ENCODE measurements around the gene MLLT3. TPM values are rescaled to one million over a fixed set of nuclear protein-coding genes. Genes with fewer than 3 reads are reported as not detected.

The MLLT3 gene
- total RNA-seq, 2 donors from 2014 or later = 40.0 to 47.5 TPM

GRCh38 chr9:20325008-20325407 lies 297.3 kb downstream of the MLLT3 start:
- Mint-ChIP-seq H3K27ac (no peak overlapping the region), H3K4me3 (no peak overlapping the region), H3K36me3 (ENCODE audit: insufficient read depth in 2 of 2) (peaks cover 1 to 2% of the 10 kb centered on the region in 2 donors), H3K27me3 (ENCODE audit: low read depth) (peaks cover 7% of the 10 kb centered on the region), H3K4me1 (ENCODE audit: low read depth) (peaks cover 51% of the 10 kb centered on the region), H3K9me3 (peaks cover 3 to 5% of the 10 kb centered on the region in 2 donors)
- ATAC-seq (replicated peaks in 1 of 2) (no peak), DNase-seq (no peak)

- Mint-ChIP-seq H3K36me3 (ENCODE audit: insufficient read depth in 2 of 2) (peaks cover 2 to 3% of the 10 kb centered on the region in 2 donors), H3K27me3 (ENCODE audit: low read depth) (peaks cover 7% of the 10 kb centered on the region), H3K9me3 (peaks cover 2% of the 10 kb centered on the region in 2 donors), H3K27ac (peak overlapping the region; percentile 85), H3K4me1 (ENCODE audit: low read depth) (peaks cover 76% of the 10 kb centered on the region), H3K4me3 (peak overlapping the region; percentile 40 to 46)
- DNase-seq = no peak
- no peak for ATAC-seq (replicated peaks in 1 of 2)
Measured at GRCh38 chr9:20322212-20322611, 300.1 kb downstream of the MLLT3 start.

- DNase-seq = peak; percentile 55 to 67
- peaks cover 77% of the 10 kb centered on the region for H3K4me1 Mint-ChIP-seq (ENCODE audit: low read depth)
Measured at GRCh38 chr9:20321423-20322082, 300.7 kb downstream of the MLLT3 start.

GRCh38 chr9:20320921-20321320 lies 301.4 kb downstream of the MLLT3 start:
- ATAC-seq (replicated peaks in 1 of 2) (no peak), DNase-seq (no peak)
- peaks cover 82% of the 10 kb centered on the region for H3K4me1 Mint-ChIP-seq (ENCODE audit: low read depth)
- H3K27me3 Mint-ChIP-seq (ENCODE audit: low read depth) = no peaks in the 10 kb centered on the region
- H3K36me3 Mint-ChIP-seq (ENCODE audit: insufficient read depth in 2 of 2) = peaks cover 0 to 3% of the 10 kb centered on the region in 2 donors
- peak overlapping the region; percentile 85 for H3K27ac Mint-ChIP-seq
- peaks cover 2% of the 10 kb centered on the region in 2 donors for H3K9me3 Mint-ChIP-seq
- peak overlapping the region; percentile 40 to 46 for H3K4me3 Mint-ChIP-seq

More at GRCh38 chr9:20321423-20322082, 300.7 kb downstream of the MLLT3 start:
- H3K27ac Mint-ChIP-seq = peak overlapping the region; percentile 85
- peaks cover 2% of the 10 kb centered on the region for H3K27me3 Mint-ChIP-seq (ENCODE audit: low read depth)
- peaks cover 2% of the 10 kb centered on the region in 2 donors for H3K9me3 Mint-ChIP-seq
- H3K4me3 Mint-ChIP-seq = peak overlapping the region; percentile 40 to 46
- H3K36me3 Mint-ChIP-seq (ENCODE audit: insufficient read depth in 2 of 2) = peaks cover 0 to 3% of the 10 kb centered on the region in 2 donors
- peak; percentile 69 to 77 for ATAC-seq (replicated peaks in 1 of 2)

GRCh38 chr9:20319641-20320337 lies 302.5 kb downstream of the MLLT3 start:
- ATAC-seq (replicated peaks in 1 of 2) (peak; percentile 74 to 78), DNase-seq (peak; percentile 35 to 46)
- peak overlapping the region; percentile 62 to 71 for H3K4me3 Mint-ChIP-seq
- peaks cover 94% of the 10 kb centered on the region for H3K4me1 Mint-ChIP-seq (ENCODE audit: low read depth)
- H3K27me3 Mint-ChIP-seq (ENCODE audit: low read depth) = no peaks in the 10 kb centered on the region
- peak overlapping the region; percentile 85 for H3K27ac Mint-ChIP-seq
- peaks cover 0 to 3% of the 10 kb centered on the region in 2 donors for H3K36me3 Mint-ChIP-seq (ENCODE audit: insufficient read depth in 2 of 2)
- no peaks in the 10 kb centered on the region for H3K9me3 Mint-ChIP-seq

GRCh38 chr9:20319241-20319640 lies 303.1 kb downstream of the MLLT3 start:
- DNase-seq (no peak), ATAC-seq (replicated peaks in 1 of 2) (no peak)
- H3K9me3 Mint-ChIP-seq = no peaks in the 10 kb centered on the region
- H3K36me3 Mint-ChIP-seq (ENCODE audit: insufficient read depth in 2 of 2) = peaks cover 0 to 3% of the 10 kb centered on the region in 2 donors
- no peaks in the 10 kb centered on the region for H3K27me3 Mint-ChIP-seq (ENCODE audit: low read depth)
- peak overlapping the region in 1 of 2 donors; percentile 62 for H3K4me3 Mint-ChIP-seq
- peak overlapping the region; percentile 85 for H3K27ac Mint-ChIP-seq
- H3K4me1 Mint-ChIP-seq (ENCODE audit: low read depth) = peaks cover 94% of the 10 kb centered on the region

GRCh38 chr9:20317701-20318100 lies 304.6 kb downstream of the MLLT3 start:
- DNase-seq (no peak), ATAC-seq (replicated peaks in 1 of 2) (no peak)
- Mint-ChIP-seq H3K27ac (no peak overlapping the region), H3K4me3 (no peak overlapping the region), H3K36me3 (ENCODE audit: insufficient read depth in 2 of 2) (peaks cover 0 to 3% of the 10 kb centered on the region in 2 donors), H3K9me3 (peaks cover 0 to 1% of the 10 kb centered on the region in 2 donors), H3K27me3 (ENCODE audit: low read depth) (no peaks in the 10 kb centered on the region), H3K4me1 (ENCODE audit: low read depth) (peaks cover 88% of the 10 kb centered on the region)

GRCh38 chr9:20316372-20316771 lies 305.9 kb downstream of the MLLT3 start:
- Mint-ChIP-seq H3K27ac (no peak overlapping the region), H3K9me3 (peaks cover 0 to 4% of the 10 kb centered on the region in 2 donors), H3K4me3 (no peak overlapping the region), H3K27me3 (ENCODE audit: low read depth) (no peaks in the 10 kb centered on the region), H3K36me3 (ENCODE audit: insufficient read depth in 2 of 2) (peaks cover 0 to 3% of the 10 kb centered on the region in 2 donors), H3K4me1 (ENCODE audit: low read depth) (peaks cover 87% of the 10 kb centered on the region)
- ATAC-seq (replicated peaks in 1 of 2) (no peak), DNase-seq (no peak)

- Mint-ChIP-seq H3K27me3 (ENCODE audit: low read depth) (no peaks in the 10 kb centered on the region), H3K4me1 (ENCODE audit: low read depth) (peaks cover 80% of the 10 kb centered on the region), H3K27ac (peak overlapping the region; percentile 8), H3K36me3 (ENCODE audit: insufficient read depth in 2 of 2) (peaks cover 0 to 3% of the 10 kb centered on the region in 2 donors), H3K9me3 (peaks cover 0 to 4% of the 10 kb centered on the region in 2 donors), H3K4me3 (peak overlapping the region; percentile 50 to 52)
- peak in 1 of 2 donors; percentile 8 for DNase-seq
- ATAC-seq (replicated peaks in 1 of 2) = peak; percentile 51 to 59
Measured at GRCh38 chr9:20315677-20316076, 306.6 kb downstream of the MLLT3 start.

GRCh38 chr9:20314981-20315380 lies 307.3 kb downstream of the MLLT3 start:
- Mint-ChIP-seq H3K36me3 (ENCODE audit: insufficient read depth in 2 of 2) (peaks cover 0 to 1% of the 10 kb centered on the region in 2 donors), H3K4me1 (ENCODE audit: low read depth) (peaks cover 73% of the 10 kb centered on the region), H3K27me3 (ENCODE audit: low read depth) (no peaks in the 10 kb centered on the region), H3K27ac (peak overlapping the region; percentile 8), H3K9me3 (peaks cover 0 to 4% of the 10 kb centered on the region in 2 donors), H3K4me3 (peak overlapping the region; percentile 6 to 50)
- ATAC-seq (replicated peaks in 1 of 2) (peak; percentile 23 to 61), DNase-seq (no peak)

- H3K9me3 Mint-ChIP-seq = peaks cover 4 to 6% of the 10 kb centered on the region in 2 donors
- H3K27me3 Mint-ChIP-seq (ENCODE audit: low read depth) = no peaks in the 10 kb centered on the region
- H3K27ac Mint-ChIP-seq = no peak overlapping the region
- DNase-seq (no peak), ATAC-seq (replicated peaks in 1 of 2) (no peak)
- peaks cover 57% of the 10 kb centered on the region for H3K4me1 Mint-ChIP-seq (ENCODE audit: low read depth)
- no peak overlapping the region for H3K4me3 Mint-ChIP-seq
- no peaks in the 10 kb centered on the region for H3K36me3 Mint-ChIP-seq (ENCODE audit: insufficient read depth in 2 of 2)
Measured at GRCh38 chr9:20313415-20313814, 308.9 kb downstream of the MLLT3 start.

- Mint-ChIP-seq H3K9me3 (peaks cover 4 to 6% of the 10 kb centered on the region in 2 donors), H3K4me3 (no peak overlapping the region), H3K4me1 (ENCODE audit: low read depth) (peaks cover 50% of the 10 kb centered on the region), H3K27me3 (ENCODE audit: low read depth) (no peaks in the 10 kb centered on the region), H3K36me3 (ENCODE audit: insufficient read depth in 2 of 2) (no peaks in the 10 kb centered on the region), H3K27ac (no peak overlapping the region)
- DNase-seq (no peak), ATAC-seq (replicated peaks in 1 of 2) (no peak)
Measured at GRCh38 chr9:20312732-20313131, 309.6 kb downstream of the MLLT3 start.

GRCh38 chr9:20310024-20310423 lies 312.3 kb downstream of the MLLT3 start:
- no peak overlapping the region for H3K27ac Mint-ChIP-seq

More at GRCh38 chr9:20310024-20310423, 312.3 kb downstream of the MLLT3 start:
- no peak overlapping the region for H3K4me3 Mint-ChIP-seq
- H3K36me3 Mint-ChIP-seq (ENCODE audit: insufficient read depth in 2 of 2) = no peaks in the 10 kb centered on the region
- peaks cover 4 to 6% of the 10 kb centered on the region in 2 donors for H3K9me3 Mint-ChIP-seq
- DNase-seq (no peak), ATAC-seq (replicated peaks in 1 of 2) (no peak)
- peaks cover 27% of the 10 kb centered on the region for H3K4me1 Mint-ChIP-seq (ENCODE audit: low read depth)
- no peaks in the 10 kb centered on the region for H3K27me3 Mint-ChIP-seq (ENCODE audit: low read depth)
